Medulla oblongata (tissue), 1 donor: ENCODE measurements around the gene FGD3.
"Not testable (repeated sequence)": the region's sequence is repeated elsewhere in the genome, so short reads cannot be mapped to it uniquely, and the experiment has no call there.

Experiments used
- DNase-seq: peaks from one replicate; pipeline ENCODE4 v3.0.0-alpha.2; 2015; ENCODE audit errors: extremely low spot score

The FGD3 gene

DNA sequence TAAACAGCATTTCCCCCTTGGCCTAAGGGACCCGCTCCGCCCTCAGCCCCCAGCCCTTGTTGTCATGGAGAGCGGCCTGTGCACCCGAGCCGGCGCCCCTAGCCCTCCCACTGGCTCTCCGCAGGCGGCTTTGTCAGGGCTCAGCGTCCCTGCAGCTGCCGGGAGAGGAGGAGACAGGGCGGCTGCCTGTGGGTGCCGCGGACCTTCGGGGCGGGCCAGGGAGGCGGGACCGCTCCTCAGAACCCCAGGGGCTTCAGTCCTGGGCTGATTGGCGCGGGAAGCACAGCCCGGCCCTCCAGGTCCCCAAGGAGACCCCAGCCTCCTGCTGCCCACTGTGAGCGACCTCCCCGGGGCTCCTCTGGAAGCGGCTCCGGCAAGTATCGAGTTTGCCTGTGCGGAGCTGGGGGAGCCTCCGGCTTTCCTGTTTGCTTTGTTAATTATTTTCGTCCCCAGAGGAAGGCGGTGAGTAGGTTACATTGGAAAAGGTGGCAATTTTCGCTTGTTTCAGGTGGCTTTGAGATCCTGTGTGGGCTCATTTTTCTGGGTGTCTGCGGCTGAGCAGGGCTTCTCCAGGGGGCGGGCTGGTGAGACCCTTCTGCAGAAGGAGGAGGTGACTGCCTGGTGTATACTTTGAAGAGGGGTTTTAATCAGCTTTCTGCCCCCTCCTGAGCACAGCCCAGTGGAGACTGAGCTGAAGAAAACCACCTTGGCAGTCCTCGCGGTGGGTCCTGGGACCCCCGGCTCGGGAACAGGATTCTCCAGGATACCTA lies at the start of gene FGD3:
Gene FGD3 (plus strand): TSS at position 256 of the 770 bp plus-strand sequence. CDS start 28,734 bp downstream, outside the sequence.
- DNase-seq, result no peak

GRCh38 chr9:92905137-92905536 lies 42.2 kb upstream of the FGD3 start:
- DNase-seq, result not testable (repeated sequence)

DNA sequence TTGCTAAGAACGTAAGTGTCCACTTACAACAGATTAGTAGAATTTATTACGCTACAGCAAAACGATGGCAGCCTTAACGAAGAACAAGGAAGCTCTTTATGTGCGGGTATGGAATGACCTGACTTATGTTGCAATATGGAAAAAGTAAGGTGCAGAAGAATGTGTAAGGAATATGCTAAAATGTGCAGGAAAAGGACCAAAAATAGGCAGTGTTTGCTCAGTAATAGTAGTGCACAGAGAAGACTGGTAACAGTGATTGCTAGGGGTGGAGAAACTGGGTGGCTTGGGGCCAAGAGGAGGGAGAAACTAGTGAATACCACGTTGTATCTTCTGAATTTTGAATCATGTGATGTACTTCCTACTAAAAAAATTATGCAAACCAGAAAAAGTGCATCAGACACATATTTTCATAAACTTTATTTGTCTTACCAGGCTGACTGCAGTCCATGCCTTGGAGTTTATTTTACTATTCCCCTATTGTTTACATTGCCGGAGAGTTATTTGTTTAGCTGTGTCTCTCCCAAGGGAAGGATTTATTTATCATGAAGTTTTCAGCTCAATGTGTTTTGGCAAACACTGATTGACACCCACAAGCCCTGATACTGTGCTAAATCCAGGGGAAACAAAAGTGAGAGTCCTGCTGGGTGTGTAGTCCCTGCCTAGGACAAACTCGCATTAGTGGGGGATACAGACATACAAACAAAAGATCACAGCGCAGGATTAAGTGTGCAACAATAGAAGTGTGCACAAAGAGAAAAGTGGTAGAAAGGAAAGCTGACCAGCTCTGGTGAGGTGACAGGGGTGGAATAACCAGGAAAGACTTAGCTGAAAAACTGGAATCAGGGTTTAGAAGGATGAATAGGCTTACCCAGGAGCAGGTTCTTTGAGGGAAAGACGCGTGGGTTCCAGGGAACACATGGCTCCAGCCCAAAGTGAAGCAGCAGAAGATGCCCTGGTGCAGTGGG lies 35.5 kb upstream of the FGD3 start:
- DNase-seq, result peak; percentile 7

- peak; percentile 6 for DNase-seq
Observed at GRCh38 chr9:92917176-92917800, 30.0 kb upstream of the FGD3 start.

DNA sequence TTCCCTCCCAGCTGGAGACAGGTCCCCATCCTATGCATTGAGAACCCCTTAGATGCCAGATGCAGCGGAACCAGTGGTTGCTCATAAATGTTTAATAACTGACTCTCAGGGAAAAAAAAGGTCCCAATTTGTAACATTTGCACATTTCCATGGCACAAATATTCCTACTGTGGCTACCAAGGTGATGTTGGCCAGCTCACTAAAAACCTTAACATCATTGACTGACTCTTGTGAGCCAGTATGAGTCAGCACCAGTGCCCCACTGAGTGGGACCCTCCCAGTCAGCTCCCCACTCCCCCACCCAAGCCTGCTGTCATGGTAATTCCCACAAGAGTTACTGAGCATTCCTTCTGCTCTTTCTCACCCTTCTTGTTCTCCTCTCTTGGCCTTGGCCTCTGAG lies 26.9 kb upstream of the FGD3 start:
- DNase-seq, result no peak

DNA sequence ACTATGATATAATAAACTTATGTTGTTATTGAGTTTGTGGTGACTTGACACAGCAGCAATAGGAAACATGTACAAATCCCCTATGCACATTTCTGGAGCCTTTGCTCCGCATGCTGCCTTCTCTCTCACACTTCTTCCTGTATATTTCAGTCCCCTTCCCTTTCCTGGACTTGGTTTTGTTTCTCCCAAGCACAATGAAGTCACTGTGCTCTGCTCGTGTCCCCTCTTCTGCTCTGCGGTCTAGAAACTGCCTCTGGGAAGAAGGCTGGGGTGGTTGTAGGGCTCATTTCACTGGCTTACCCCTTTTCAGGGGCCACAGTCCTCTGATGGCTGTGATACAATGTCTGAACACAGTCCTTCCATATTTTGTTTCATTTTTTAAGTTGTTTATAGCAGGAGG lies 15.7 kb upstream of the FGD3 start:
- no peak for DNase-seq

DNA sequence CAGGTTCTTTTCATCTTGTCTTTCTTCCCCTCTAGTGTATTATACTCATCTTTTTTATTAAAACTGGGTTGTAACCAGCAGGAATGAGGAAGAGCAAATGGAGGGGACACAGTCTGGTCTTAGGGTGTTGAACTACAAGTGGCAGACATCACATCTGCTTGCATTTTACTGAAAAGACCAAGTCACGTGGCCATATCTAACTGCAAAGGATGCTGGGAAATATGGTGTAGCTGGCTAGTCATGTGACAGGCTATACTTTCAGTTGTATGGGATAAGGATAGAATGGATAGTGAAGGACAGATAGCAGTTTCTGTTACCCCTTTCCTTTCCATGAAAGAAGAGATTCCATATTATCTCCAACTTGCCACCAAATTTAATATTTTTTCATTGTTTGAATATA lies 13.0 kb upstream of the FGD3 start:
- no peak for DNase-seq

GRCh38 chr9:92938025-92938424 lies 9.3 kb upstream of the FGD3 start:
- DNase-seq, result no peak

GRCh38 chr9:92941861-92942260 lies 5.5 kb upstream of the FGD3 start:
- DNase-seq, result no peak

DNA sequence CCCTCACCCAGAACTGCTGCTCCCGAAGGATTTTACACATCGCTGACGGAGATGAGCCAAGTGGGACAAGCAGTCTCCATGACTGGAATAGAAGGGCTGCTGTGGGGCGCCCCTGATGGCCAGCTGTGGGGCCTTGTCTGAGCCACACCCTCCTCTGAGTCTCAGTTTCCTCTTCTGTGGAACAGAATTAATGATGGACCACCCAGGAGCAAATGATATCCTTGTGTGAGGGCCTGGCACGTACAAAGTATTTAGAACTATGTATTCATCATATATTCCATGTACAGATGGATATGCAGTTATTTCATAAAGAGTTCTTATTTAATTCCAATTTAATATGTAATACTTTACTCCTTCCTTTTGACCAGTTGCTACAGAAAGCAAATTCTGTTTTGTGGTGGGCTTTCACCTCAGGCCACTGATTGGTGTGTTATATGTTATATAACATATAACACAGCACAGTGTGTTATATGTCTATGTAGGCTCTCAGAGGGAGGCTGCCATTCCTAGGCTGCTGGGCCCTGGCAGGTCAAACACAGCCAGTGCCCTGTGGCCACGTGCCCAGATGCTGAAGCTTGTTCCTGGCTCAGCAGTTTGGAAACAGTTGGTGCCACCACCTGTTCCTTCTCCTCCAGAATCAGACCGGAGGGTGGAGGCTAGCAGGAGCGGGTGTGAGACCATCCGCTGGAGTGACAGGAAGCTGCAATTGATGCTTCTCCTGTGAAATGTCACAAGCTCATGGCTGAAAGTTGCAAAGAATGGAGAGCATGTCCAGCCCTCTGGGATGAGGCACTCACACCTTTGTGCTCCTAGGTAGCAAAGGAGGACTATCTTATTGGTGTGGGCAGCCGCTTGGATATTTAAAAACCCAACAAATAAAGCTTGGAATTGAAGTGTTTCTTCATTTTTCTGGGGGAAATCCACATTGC lies 4.4 kb upstream of the FGD3 start:
- DNase-seq, result no peak

DNA sequence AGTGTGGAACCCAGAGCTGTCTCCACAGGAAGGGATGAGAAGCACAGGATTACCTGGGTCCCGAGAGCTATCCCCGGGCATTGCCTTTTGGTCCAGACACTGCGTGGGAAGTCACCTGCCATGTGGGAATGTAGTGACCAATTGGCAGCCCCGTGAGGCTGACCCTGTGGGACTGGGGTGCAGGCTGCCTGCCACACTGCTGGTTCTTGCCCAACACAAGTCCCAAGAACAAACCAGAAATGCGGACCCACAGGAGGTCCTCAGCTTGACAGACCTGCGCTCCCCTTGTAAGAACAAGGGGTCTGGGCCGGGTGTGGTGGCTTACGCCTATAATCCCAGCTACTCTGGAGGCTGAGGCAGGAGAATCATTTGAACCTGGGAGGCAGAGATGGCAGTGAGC lies 2.4 kb upstream of the FGD3 start:
- DNase-seq, result no peak

GRCh38 chr9:92945796-92946195 lies 1.5 kb upstream of the FGD3 start:
- DNase-seq, result no peak

GRCh38 chr9:92948038-92948534 lies 763 bp downstream of the FGD3 start:
- no peak for DNase-seq

- DNase-seq, result no peak
Observed at GRCh38 chr9:92948632-92949031, 1.3 kb downstream of the FGD3 start.

DNA sequence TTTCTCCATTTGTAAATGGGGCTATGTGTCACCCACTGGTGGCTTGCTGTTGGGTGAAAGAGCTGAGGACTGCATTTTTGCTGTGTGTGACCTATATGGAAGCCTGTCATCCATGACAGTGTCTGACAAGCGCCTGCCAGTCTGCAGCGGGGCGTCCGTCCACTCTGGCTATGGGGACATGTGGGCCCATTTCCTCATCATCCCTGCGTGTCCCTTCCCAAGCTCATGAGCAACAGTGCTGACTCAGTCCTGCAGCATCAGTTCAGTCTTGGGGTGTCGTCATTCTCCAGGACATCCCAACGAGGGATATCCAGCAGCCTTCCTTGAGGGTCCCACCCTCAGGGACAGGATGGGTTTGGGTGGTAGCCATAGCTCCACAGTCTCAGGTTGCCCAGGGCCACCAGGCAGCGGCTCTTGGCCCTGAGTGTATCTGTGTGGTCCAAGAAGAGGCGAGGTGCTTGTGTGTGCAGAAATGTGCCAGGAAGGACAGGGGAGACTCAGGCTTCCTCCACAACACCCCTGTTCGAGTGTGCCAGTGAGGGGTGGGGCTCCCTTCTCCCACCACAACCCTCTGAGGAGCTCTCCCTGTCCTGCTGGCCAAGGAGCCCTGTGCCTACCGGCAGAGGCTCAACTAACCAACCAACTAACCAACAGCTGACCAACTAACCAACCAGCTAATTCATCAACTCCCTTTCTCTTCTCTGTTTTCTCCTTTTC lies 2.1 kb downstream of the FGD3 start:
- no peak for DNase-seq

DNA sequence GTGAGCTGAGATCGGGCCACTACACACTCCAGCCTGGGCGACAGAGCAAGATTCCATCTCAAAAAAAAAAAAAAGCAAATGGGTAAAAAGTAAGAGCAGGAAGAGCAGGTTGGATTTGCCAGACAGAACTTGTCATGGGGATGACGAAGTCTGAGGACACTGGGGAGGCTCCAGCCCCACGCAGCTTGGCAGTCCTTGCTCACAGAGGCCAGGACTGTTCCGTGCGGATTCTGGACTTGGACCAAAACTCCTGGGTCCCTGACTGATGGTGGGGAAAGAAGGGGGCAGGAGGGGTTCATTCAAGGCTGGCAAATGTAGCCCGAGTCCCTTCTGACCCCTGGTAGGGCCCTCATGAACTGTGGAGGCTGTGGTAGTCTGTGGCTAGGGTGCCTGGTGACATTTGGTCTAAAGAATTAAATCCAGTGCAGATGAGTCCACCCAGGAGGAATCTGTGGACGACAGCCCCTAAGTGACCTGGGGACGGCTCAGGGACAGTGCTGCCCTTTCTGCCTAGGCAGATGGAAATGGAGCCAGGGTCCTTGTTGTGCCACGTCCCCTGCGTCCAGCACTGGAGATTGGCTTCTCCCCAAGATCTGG lies 3.1 kb downstream of the FGD3 start:
- DNase-seq, result no peak

DNA sequence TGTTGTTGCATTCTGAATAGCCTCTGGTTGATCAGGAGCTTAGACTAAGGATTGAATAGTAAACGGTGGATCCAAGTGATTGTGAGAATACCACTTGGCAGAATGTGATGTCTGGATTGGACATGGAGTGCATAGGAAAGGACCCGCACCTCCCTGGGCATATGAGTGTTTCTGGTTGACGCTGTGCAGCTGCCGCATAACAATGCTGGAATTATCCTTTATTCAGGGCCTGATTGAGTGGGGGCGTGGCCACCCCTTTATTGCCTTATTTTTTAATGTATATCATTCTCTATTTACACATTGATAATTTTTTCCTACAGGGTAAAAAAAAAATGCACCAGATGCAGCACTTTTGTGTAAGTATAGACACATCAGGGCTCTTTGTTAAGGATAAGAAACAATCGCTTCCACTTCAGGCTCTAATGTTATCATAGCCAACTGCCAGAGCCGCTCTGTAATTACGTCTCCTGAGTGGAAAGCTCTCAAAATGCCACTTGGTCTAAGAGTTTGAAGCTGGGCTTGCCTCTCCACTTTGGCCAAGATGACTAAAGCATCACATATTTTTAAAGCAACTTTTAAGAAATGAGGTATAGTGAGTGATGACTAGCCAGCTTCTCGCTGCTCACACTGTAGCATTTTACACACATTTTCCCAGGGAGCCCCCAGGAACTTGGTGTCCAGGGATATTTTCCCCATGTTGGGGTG lies 5.7 kb downstream of the FGD3 start:
- no peak for DNase-seq

GRCh38 chr9:92954049-92954861 lies 6.9 kb downstream of the FGD3 start:
- DNase-seq, result no peak
